HEK293 (cell line): ENCODE data around the gene CPE.

Experiments
- CTCF ChIA-PET: fragments of 350-600 bp; formaldehyde crosslinking; extraction: SDS; loops from one replicate; lab custom pipeline; 2021; ENCODE audit warnings: antibody characterized with exemption; lab: Yijun Ruan, JAX
- POLR2A ChIA-PET: fragments of 300-600 bp; formaldehyde crosslinking; extraction: SDS; loops from one replicate; lab custom pipeline; 2020; ENCODE audit warnings: antibody characterized with exemption, inconsistent platforms; lab: Yijun Ruan, JAX
- H3K27ac ChIP-seq: fragments of 200-500 bp; sonication (Bioruptor generic); 2 replicates; pipeline ENCODE4 v1.5.1; 2014; ENCODE audit warnings: low read depth, low read length, control low read depth, inconsistent platforms; ENCODE audit errors: extremely low read depth
- H3K36me3 ChIP-seq, 2 experiments: fragments of 200-500 bp in 1 of 2; sonication (Bioruptor generic) in 1 of 2; 1 replicate in 1 of 2; 2 replicates in 1 of 2; pipeline ENCODE4 v1.5.1; 2014 to 2017; ENCODE audit warnings: inconsistent platforms in 2 of 2, low read length in 2 of 2; ENCODE audit not compliant: control insufficient read depth in 2 of 2, insufficient read depth in 1 of 2
- H3K4me1 ChIP-seq: fragments of 200-500 bp; sonication (Bioruptor generic); 2 replicates; pipeline ENCODE4 v1.5.1; 2014; ENCODE audit warnings: mild to moderate bottlenecking, low read length, inconsistent platforms; ENCODE audit not compliant: control insufficient read depth, insufficient read depth
- H3K4me3 ChIP-seq: 2 replicates; pipeline ENCODE4 v1.5.1; 2011; ENCODE audit warnings: low read depth, mild to moderate bottlenecking, control low read depth, low read length, moderate library complexity
- H3K9me3 ChIP-seq: fragments of 200-500 bp; sonication (Bioruptor generic); 2 replicates; pipeline ENCODE4 v1.5.1; 2014; ENCODE audit warnings: low read depth, low read length, inconsistent platforms; ENCODE audit not compliant: control insufficient read depth, insufficient read depth
- BCL11A ChIP-seq: fragments of 450-650 bp; formaldehyde crosslinking; IDR thresholded peaks from 2 replicates; pipeline ENCODE4 v1.5.1; 2016; ENCODE audit warnings: low read depth, missing biosample characterization, missing genetic modification characterization
- HOXA7 ChIP-seq: sonication (generic); formaldehyde crosslinking; IDR thresholded peaks from 2 replicates; pipeline ENCODE4 v1.8.1; 2022; ENCODE audit warnings: missing genetic modification reagents, borderline replicate concordance
- KLF1 ChIP-seq: fragments of 450-650 bp; formaldehyde crosslinking; IDR thresholded peaks from 2 replicates; pipeline ENCODE4 v1.5.1; 2016; ENCODE audit warnings: missing biosample characterization, missing genetic modification characterization
- REPIN1 ChIP-seq: fragments of 450-650 bp; formaldehyde crosslinking; IDR thresholded peaks from 2 replicates; pipeline ENCODE4 v1.5.1; 2017; ENCODE audit warnings: missing biosample characterization, missing genetic modification characterization, low read depth
- SALL2 ChIP-seq: fragments of 450-650 bp; formaldehyde crosslinking; IDR thresholded peaks from 2 replicates; pipeline ENCODE4 v1.5.0; 2017; ENCODE audit warnings: missing biosample characterization, mild to moderate bottlenecking, missing genetic modification characterization, borderline replicate concordance
- ZFP69B ChIP-seq: fragments of 450-650 bp; formaldehyde crosslinking; IDR thresholded peaks from 2 replicates; pipeline ENCODE4 v1.5.1; 2016; ENCODE audit warnings: missing biosample characterization, missing genetic modification characterization
- ZNF19 ChIP-seq: fragments of 450-650 bp; formaldehyde crosslinking; IDR thresholded peaks from 2 replicates; pipeline ENCODE4; 2016; ENCODE audit warnings: missing biosample characterization, missing genetic modification characterization, low read depth
- ZNF223 ChIP-seq: fragments of 450-650 bp; formaldehyde crosslinking; IDR thresholded peaks from 2 replicates; pipeline ENCODE4 v1.5.1; 2016; ENCODE audit warnings: missing biosample characterization, missing genetic modification characterization
- ZNF311 ChIP-seq: fragments of 450-650 bp; formaldehyde crosslinking; IDR thresholded peaks from 2 replicates; pipeline ENCODE4 v1.5.1; 2017; ENCODE audit warnings: missing biosample characterization, missing genetic modification characterization, borderline replicate concordance
- ZNF548 ChIP-seq: fragments of 450-650 bp; formaldehyde crosslinking; IDR thresholded peaks from 2 replicates; pipeline ENCODE4 v1.5.1; 2016; ENCODE audit warnings: missing biosample characterization, missing genetic modification characterization
- ZNF585B ChIP-seq: fragments of 450-650 bp; formaldehyde crosslinking; IDR thresholded peaks from 2 replicates; pipeline ENCODE4 v1.5.1; 2016; ENCODE audit warnings: missing biosample characterization, missing genetic modification characterization
- ZNF792 ChIP-seq: fragments of 450-650 bp; formaldehyde crosslinking; IDR thresholded peaks from 2 replicates; pipeline ENCODE4 v1.5.1; 2016; ENCODE audit warnings: missing biosample characterization, missing genetic modification characterization
- TF ChIP-seq, protein P1 (sequence below): fragments of 450-650 bp; formaldehyde crosslinking; IDR thresholded peaks from 2 replicates; pipeline ENCODE4 v1.5.1; 2016; ENCODE audit warnings: missing biosample characterization, missing genetic modification characterization
- TF ChIP-seq, protein P2 (sequence below): fragments of 450-650 bp; formaldehyde crosslinking; IDR thresholded peaks from 2 replicates; pipeline ENCODE4 v1.5.1; 2016; ENCODE audit warnings: missing biosample characterization, missing genetic modification characterization
- TF ChIP-seq, protein P3 (sequence below): fragments of 450-650 bp; formaldehyde crosslinking; IDR thresholded peaks from 2 replicates; pipeline ENCODE4 v1.5.1; 2016; ENCODE audit warnings: missing biosample characterization, missing genetic modification characterization
- TF ChIP-seq, protein P4 (sequence below): fragments of 450-650 bp; IDR thresholded peaks from 2 replicates; pipeline ENCODE4 v1.5.1; 2018; ENCODE audit warnings: missing biosample characterization, missing genetic modification characterization

CPE gene

DNA sequence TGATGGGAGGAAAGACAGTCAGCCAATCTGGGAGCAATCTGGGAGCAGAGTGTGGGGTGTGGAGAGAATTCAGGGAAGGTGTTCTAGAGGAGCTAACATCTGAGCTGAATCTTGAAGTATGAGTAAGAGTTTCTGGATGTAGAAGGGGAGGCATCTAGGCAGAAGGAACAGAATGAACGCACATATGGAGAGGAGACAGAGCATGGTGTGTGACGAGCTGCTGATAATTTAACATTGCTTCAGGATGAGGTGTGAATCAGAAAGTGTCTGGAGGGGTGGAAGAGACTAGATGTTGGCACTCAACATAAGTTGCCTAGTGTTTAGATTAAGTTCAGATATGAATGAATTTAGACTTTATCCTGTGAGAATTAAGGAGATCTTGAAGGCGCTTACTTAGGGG is 58.9 kb downstream of the CPE start:
- CTCF ChIA-PET: no interaction called here
- Histone ChIP-seq H3K9me3 (no peaks in the 10 kb centered on the region), H3K4me1 (peaks cover 17% of the 10 kb centered on the region), H3K36me3 (no peaks in the 10 kb centered on the region), H3K27ac (no peak overlapping the region), H3K4me3 (no peak overlapping the region)
- POLR2A ChIA-PET: interaction anchor here (1.1 to 1.2 kb wide), 2 partner anchors 59 to 325 kb away, joined by 3 read pairs; partner anchors contain the start of genes CPE and TMEM192
- TF ChIP-seq SALL2 (tag by site-specific recombination) (no peak), ZNF19 (tag by site-specific recombination) (no peak), KLF1 (tag by site-specific recombination) (no peak), ZNF548 (tag by site-specific recombination) (no peak), HOXA7 (no peak), ZNF585B (tag by site-specific recombination) (no peak), ZNF792 (no peak)
- TF ChIP-seq, protein P1, sequence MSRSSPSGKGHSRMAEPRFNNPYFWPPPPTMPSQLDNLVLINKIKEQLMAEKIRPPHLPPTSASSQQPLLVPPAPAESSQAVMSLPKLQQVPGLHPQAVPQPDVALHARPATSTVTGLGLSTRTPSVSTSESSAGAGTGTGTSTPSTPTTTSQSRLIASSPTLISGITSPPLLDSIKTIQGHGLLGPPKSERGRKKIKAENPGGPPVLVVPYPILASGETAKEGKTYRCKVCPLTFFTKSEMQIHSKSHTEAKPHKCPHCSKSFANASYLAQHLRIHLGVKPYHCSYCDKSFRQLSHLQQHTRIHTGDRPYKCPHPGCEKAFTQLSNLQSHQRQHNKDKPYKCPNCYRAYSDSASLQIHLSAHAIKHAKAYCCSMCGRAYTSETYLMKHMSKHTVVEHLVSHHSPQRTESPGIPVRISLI: no peak
- TF ChIP-seq, protein P2, sequence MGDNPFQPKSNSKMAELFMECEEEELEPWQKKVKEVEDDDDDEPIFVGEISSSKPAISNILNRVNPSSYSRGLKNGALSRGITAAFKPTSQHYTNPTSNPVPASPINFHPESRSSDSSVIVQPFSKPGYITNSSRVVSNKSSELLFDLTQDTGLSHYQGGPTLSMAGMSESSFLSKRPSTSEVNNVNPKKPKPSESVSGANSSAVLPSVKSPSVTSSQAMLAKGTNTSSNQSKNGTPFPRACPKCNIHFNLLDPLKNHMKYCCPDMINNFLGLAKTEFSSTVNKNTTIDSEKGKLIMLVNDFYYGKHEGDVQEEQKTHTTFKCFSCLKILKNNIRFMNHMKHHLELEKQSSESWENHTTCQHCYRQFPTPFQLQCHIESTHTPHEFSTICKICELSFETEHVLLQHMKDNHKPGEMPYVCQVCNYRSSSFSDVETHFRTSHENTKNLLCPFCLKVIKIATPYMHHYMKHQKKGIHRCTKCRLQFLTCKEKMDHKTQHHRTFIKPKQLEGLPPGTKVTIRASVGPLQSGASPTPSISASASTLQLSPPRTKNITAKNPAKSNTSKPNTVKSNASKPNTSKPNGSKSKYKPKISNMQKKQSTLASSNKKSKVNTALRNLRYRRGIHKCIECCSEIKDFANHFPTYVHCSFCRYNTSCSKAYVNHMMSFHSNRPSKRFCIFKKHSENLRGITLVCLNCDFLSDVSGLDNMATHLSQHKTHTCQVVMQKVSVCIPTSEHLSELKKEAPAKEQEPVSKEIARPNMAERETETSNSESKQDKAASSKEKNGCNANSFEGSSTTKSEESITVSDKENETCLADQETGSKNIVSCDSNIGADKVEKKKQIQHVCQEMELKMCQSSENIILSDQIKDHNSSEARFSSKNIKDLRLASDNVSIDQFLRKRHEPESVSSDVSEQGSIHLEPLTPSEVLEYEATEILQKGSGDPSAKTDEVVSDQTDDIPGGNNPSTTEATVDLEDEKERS: no peak

DNA sequence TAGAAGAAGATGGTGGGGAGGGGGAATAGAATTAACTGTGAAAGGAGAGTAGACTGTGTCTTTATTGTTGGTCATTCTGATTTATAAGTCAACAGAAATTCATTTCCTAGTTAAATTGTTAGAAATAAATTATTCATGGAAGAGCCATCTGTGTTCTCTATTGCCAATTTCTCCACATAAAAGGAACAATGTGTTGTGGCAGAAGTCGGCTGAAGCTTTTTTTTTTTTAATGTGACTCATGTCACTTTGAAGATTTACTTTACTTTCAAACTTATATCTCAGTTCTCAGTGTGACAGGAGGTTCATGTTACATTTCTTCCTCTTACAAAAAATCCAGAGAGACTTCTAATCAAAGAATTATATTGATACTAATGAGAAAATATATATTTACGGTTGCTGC is 60.5 kb downstream of the CPE start:
- ChIA-PET CTCF (interaction anchor here (1.0 kb wide), 1 partner anchor 84 kb away, joined by 4 read pairs; no protein-coding TSS in a partner anchor), POLR2A (no interaction called here)
- H3K4me1 ChIP-seq: peaks cover 21% of the 10 kb centered on the region
- no peak overlapping the region for H3K27ac ChIP-seq
- H3K36me3 ChIP-seq: no peaks in the 10 kb centered on the region
- TF ChIP-seq, protein P3, sequence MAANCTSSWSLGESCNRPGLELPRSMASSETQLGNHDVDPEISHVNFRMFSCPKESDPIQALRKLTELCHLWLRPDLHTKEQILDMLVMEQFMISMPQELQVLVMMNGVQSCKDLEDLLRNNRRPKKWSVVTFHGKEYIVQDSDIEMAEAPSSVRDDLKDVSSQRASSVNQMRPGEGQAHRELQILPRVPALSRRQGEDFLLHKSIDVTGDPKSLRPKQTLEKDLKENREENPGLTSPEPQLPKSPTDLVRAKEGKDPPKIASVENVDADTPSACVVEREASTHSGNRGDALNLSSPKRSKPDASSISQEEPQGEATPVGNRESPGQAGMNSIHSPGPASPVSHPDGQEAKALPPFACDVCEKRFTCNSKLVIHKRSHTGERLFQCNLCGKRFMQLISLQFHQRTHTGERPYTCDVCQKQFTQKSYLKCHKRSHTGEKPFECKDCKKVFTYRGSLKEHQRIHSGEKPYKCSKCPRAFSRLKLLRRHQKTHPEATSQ: no peak
- TF ChIP-seq, protein P4, sequence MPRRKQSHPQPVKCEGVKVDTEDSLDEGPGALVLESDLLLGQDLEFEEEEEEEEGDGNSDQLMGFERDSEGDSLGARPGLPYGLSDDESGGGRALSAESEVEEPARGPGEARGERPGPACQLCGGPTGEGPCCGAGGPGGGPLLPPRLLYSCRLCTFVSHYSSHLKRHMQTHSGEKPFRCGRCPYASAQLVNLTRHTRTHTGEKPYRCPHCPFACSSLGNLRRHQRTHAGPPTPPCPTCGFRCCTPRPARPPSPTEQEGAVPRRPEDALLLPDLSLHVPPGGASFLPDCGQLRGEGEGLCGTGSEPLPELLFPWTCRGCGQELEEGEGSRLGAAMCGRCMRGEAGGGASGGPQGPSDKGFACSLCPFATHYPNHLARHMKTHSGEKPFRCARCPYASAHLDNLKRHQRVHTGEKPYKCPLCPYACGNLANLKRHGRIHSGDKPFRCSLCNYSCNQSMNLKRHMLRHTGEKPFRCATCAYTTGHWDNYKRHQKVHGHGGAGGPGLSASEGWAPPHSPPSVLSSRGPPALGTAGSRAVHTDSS (tag by site-specific recombination): no peak
- TF ChIP-seq REPIN1 (tag by site-specific recombination) (no peak), ZNF223 (tag by site-specific recombination) (no peak), BCL11A (no peak), ZFP69B (tag by site-specific recombination) (no peak), ZNF311 (tag by site-specific recombination) (no peak)
- H3K4me3 ChIP-seq: no peak overlapping the region
- no peaks in the 10 kb centered on the region for H3K9me3 ChIP-seq
